HFF-Myc (cell line): Measurements from ENCODE around the gene ZNF175.

Source experiments
- DNase-seq: peaks from one replicate; pipeline ENCODE4 v3.0.0-alpha.2; 2011; ENCODE audit warnings: low read depth; ENCODE audit errors: extremely low read depth
- H3K4me3 ChIP-seq: replicated peaks from 2 replicates; pipeline ENCODE4 v1.5.1; 2011; ENCODE audit warnings: low read depth, mild to moderate bottlenecking, control low read depth, low read length
- TF ChIP-seq, protein P1 (sequence below): IDR thresholded peaks from 2 replicates; pipeline ENCODE4 v1.5.1; 2012; ENCODE audit warnings: mild to moderate bottlenecking, low read depth, low read length, control low read depth; ENCODE audit errors: missing control alignments

ZNF175 gene

DNA sequence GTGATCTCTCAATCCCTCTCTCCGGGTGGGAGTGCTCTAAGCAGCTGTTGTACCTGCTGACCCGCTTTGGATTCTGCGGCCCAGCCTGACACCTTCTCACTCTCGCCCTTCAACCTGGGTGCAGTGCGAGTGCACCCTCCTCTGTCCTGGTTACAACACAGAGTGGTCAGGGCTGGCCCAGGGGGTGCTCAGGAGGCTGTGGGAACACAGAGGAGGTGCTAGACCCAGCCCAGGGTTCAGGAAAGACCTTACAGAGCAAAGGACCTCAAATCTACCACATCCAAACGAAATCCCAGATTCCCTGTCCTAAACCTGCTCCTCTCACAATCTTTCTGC, 23.7 kb downstream of the ZNF175 start:
- no peak for DNase-seq
- TF ChIP-seq, protein P1, sequence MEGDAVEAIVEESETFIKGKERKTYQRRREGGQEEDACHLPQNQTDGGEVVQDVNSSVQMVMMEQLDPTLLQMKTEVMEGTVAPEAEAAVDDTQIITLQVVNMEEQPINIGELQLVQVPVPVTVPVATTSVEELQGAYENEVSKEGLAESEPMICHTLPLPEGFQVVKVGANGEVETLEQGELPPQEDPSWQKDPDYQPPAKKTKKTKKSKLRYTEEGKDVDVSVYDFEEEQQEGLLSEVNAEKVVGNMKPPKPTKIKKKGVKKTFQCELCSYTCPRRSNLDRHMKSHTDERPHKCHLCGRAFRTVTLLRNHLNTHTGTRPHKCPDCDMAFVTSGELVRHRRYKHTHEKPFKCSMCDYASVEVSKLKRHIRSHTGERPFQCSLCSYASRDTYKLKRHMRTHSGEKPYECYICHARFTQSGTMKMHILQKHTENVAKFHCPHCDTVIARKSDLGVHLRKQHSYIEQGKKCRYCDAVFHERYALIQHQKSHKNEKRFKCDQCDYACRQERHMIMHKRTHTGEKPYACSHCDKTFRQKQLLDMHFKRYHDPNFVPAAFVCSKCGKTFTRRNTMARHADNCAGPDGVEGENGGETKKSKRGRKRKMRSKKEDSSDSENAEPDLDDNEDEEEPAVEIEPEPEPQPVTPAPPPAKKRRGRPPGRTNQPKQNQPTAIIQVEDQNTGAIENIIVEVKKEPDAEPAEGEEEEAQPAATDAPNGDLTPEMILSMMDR = no peak

DNA sequence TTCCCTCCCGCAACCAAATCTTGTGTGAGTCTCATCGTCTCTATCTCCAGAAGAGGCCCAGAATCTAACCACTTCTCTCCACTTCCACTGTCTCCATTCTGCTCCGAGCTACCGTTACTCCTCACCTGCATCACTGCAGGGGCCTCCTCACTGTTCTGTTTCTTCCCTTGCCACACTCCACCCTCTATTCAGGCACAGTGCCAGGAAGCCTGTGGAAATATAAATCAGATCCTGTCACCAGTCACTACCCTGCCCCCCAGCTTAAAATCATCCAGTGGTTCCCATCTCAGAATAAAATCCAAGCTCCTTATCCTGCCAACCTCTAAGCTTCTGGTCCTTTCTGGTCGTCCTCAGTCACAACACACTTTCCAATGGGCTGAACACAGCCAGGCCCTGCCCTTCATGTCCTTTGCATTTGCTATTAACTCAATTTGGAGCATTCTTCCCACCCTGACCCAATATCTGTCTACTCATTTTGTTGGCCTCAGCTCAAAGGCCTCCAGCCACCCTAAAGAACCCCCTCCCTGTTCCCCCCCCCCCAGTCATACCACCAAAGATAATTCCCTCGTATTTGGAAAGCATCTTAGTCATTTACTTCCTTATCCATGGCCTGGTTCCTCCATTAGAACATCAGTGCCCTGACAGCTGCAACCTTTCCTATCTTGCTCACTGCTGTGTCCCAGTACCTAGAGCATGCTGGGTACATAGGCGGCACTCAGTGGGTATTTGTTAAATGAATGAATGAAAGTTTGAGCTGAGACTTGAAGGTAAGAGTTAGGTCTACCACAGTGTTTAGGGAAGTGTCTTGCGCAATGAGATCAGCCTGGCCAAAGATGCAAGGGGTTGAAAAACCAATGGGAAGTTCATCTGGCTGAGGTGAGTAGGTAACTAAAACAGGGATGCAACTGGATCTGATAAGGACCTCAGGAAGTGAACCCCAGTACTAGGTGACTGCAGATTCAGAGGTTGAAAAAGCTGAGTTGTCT, 24.4 kb downstream of the ZNF175 start:
- DNase-seq = no peak
- H3K4me3 ChIP-seq = peak overlapping the region; percentile 68
- TF ChIP-seq, protein P1 = no peak

More for the DNA sequence above, 23.7 kb downstream of the ZNF175 start:
- H3K4me3 ChIP-seq = peak overlapping the region; percentile 68

DNA sequence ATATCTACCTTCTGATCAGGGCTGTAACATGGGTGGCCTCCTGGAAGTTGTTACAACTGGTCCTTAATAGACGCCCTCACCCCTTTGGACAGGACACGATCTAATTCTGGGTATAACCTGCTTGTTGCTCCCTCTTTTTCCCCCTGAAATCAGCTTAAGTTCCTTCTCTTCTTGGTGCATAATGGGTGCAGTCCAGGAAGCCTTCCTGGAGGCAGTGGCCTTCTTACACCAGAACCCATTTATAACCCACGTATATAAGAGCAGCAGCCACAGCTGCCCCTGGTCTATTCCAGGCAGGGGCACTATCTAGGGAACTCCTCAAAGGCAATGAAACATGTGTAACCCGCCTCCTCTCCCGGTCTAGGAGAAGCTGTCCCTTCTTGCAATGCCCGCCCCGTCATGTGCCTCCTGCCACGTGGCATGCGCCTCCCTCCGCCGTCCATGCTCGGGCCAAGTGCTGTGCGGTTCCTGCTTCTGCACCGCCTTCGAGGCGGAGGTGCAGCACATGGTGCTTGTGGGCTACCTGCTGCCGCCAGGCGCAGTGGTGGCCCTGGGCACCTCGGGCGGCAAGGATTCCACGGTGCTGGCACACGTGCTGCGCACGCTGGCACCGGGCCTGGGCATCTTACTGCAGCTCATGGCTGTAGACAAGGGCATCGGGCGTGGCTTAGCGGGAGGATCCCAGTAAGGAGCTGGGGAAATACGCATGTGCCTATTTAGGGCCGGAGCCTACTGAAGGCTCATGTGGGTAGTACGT, 27.3 kb downstream of the ZNF175 start:
- DNase-seq = no peak
- H3K4me3 ChIP-seq = no peak overlapping the region
- TF ChIP-seq, protein P1 = no peak

- TF ChIP-seq, protein P1 = no peak
- DNase-seq = no peak
Measured at GRCh38 chr19:51599084-51599483, 28.0 kb downstream of the ZNF175 start.

DNA sequence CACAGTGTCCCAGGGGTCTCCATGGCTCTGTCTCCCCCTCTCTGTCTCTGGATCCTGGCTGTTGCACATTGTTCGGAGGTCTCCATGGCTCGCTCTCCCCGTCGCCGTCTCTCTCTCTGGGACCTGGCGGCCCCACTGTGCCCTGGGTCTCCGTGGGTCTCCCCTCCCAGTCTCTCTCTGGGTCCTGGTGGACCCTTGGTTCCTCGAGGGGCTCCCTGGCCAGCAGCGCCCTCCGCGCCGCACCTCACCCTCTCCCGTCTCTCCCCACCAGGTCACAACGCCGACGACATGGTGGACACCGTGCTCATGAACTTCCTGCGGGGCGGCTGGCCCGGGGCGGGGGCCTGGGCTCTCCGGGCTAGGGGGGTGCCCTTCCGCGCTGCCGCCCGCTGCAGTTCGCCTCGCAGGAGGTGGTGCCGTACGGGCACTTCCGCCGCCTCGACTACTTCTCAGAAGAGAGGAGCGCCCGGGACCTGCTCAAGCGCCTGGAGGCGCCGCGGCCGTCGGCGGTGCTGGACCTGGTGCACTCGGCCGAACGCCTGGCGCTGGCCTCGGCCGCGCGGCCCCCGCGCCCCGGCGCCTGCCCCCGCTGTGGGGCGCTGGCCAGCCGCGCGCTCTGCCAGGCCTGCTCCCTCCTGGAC, 30.0 kb downstream of the ZNF175 start:
- no peak overlapping the region for H3K4me3 ChIP-seq
- TF ChIP-seq, protein P1 = no peak
- DNase-seq = no peak

More at GRCh38 chr19:51599084-51599483, 28.0 kb downstream of the ZNF175 start:
- no peak overlapping the region for H3K4me3 ChIP-seq

- no peak overlapping the region for H3K4me3 ChIP-seq
- DNase-seq = no peak
- TF ChIP-seq, protein P1 = no peak
Measured at GRCh38 chr19:51602189-51602854, 31.2 kb downstream of the ZNF175 start.
